NCI-H345 treated with DMSO at 0.1 percent for 48 hours (cell line): Measurements from ENCODE around the gene PSMB11.
"Not testable (repeated sequence)": the region's sequence is repeated elsewhere in the genome, so short reads cannot be mapped to it uniquely, and the experiment has no call there.

Source experiments
- DNase-seq: peaks from one replicate; lab custom pipeline; 2025; ENCODE audit not compliant: unreplicated experiment; lab: John Stamatoyannopoulos, UW

Gene PSMB11

DNA sequence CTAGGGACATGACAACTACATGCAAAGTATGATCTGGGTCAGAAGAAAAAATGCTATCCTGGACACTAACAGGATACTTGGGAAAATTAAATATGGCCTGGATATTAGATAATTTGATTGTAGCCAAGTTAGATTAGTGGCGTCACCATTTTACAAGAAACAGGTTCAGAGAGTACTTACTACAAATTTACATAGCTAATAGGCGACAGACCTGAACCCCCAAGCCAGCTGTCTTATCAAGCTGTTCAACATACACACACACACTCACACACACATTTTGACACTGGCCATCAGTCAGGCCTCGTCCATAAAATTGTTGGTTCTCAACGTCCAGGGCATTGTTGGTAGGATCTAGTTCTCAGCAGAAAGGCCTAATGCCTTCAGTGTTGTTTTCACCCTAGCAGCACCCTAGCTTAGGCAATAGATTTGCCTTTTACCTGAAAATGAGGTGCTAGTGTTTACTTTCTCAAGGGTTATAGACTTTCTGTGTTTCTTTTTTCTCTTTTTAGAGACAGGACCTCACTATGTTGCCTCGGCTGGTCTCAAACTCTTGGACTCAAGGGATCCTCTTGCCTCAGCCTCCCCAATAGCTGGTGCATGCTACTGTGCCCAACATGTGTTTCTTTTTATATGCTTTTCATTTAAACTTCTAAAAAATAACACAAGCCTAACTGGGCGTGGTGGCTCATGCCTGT is 28.8 kb upstream of the PSMB11 start:
- DNase-seq: no peak

DNA sequence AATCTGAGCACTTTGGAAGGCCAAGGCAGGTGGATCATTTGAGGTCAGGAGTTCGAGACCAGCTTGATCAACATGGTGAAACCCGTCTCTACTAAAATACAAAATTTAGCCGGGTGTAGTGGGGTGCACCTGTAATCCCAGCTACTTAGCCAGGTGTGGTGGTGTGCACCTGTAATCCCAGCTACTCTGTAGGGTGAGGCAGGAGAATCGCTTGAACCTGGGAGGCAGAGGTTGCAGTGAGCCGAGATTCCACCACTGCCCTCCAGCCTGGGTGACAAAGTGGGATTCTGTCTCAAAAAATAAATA is 28.3 kb upstream of the PSMB11 start:
- not testable (repeated sequence) for DNase-seq

DNA sequence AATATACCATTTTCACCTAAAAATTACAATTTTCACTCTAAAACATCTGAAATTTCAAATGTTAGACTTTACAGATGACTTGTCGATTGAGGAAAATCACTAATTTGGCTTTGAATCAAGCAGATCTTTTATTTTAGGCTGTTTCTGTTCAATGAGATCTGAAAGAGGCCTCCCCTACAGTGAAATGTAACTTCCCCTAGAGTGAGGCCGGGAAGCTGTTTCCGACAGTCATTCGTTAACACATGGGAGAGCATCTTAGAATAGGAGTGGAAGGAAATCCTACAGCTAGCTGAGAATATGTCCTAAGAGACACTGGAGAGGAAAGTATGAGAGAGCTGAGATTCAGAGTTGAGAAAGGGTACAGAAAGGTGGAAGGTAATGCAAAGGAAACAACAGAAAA is 26.4 kb upstream of the PSMB11 start:
- no peak for DNase-seq

DNA sequence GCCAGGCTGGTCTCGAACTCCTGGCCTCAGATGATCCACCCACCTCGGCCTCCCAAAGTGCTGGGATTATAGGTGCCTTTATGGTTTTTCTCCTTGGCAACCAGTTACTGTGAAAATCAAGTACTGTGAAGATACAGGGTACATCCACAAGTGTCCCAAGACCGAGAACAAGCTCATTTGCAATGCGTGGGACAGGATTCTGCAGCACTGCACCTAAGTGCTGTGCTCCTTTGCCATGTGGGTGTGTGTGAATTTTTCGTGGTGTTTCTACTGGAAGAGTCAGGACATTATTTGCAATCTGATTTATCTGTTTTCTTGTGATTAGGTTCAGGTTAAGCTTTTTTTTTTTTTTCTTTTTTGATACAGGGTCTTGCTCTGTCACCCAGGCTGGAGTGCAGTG is 24.9 kb upstream of the PSMB11 start:
- no peak for DNase-seq

DNA sequence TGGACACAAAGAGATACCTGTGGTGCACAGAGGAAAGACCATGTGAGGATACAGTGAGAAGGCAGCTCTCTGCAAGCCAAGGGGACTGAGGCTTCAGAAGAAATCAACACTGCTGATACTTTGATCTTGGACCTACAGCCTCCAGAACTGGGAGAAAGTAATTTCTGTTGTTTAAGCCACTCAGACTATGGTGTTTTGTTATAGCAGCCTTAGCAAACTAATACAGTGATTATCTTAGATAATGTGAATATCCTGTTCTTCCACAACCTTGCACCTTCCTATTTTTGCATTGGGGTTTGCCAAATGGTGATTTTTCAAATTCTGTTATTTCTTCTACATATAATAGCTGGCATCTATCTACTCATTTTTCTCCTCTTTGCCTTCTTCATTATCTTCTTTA is 23.9 kb upstream of the PSMB11 start:
- DNase-seq: no peak

DNA sequence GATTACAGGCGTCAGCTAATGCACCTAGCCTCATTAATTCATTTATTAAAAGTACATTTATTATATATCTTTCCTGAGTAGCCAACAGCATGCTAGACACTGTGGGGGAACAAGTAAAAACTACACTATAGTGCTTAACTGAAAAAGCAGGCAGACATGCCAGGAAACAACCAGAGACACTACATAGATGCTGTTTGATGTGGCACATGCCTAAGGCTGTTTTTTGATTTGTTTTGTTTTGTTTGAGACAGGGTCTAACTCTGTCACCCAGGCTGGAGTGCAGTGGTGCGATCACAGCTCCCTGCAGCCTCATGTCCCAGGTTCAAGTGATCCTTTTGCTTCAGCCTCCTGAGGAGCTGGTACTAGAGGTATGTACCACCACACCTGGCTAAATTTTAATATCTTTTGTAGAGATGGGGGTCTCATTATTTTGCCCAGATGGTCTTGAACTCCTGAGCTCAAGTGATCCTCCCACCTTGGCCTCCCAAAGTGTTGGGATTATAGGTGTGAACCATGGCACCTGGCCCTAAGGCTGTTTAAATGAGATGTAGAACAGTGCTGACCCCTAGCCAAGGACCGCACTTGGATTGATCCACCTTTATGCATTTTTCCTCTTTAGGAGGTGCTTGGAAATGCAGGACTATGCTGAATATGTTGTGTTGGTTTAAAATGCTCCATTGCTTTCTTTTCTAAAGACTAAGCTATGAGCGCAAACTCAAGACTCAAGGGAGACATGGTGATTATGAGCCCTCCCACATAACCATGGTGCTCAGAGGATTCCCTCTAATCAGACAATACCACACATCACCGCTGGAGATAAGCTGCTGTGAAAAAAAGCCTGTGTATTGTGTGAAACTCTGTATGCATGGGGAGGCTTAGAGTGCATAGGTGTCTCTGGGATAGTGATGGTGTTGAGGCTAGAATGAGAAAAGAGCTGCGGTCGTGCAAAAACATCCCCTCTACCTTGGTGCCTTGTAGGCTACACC is 21.6 kb upstream of the PSMB11 start:
- no peak for DNase-seq

DNA sequence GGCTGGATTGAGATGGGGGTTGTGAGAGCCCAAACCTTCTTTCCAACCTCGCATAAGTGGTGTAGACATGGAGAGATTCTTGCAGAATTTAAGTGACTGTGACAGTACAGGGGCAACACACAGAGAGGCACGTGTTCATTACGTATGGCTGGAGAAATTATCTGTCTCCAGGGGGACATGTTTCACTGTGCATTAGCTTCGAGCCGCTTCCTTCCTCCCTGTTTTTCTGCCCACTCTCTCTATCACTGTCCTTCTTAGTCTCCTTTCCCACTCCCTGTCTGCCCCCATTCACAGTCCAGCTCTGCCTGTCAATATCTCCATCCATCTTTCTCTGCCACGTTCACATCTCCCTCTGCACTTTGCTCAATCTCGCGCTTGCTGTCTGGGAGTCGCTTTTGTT is 20.6 kb upstream of the PSMB11 start:
- DNase-seq: no peak

DNA sequence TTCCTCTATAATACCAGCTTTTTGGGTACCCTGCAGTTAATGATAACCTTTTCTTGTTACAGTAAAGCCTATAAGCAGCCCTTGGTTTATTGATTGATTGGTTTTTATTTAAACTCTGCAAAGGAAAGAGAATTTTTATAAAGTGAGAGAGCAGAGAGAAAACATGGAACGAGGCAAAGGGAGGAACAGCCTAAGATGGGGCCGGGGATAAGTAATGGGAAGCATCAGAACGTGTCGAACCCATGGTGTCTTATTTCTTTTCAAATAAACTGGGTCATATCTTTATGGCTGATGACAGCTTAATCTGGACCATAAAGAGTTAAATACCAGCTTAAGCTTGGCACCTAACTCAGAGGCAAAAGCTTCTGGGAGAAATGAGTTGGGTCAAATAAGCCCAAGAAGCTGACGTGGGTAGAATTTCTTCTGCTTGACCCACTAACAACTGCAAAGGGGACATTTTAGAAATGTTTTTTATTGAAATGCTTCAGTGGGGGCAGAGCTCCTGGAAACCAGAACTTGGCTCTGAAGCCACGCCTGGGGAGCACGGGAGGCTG is 20.0 kb upstream of the PSMB11 start:
- DNase-seq: no peak

DNA sequence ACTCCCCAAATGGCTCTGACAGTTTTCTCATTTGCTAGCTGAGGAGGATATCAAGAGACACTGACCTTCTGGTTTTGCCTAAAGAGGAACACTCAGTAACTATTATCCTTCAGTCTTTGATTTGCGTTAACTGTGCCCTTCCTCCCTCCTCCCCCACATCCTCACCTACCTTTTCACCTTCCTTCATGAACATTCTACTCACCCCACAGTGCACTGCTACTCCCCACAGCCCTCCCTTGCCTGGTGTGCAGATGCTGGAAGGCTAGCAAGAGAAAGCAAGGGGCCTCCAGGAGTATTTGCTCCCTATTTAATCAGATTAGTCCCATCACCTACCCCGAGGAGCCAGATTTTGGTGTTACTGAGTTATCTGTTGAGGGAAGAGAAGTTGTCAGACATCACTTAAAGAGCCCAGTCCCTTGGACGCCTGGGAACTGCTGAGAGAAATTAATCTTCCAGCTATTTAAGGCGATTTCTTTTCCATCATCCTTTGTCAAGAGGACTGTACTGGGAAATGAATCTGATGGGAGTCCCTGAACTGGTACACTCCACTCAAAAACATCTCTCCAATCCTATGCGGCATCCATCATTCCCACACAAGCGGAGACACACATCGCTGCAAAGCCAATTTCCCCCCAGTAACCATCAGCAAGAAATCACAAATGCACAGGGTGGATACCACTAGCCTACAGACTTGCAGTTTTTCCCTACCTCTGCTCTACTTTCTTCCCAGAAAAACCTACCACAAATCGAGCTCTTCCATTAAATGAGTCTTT is 18.8 kb upstream of the PSMB11 start:
- DNase-seq: no peak

DNA sequence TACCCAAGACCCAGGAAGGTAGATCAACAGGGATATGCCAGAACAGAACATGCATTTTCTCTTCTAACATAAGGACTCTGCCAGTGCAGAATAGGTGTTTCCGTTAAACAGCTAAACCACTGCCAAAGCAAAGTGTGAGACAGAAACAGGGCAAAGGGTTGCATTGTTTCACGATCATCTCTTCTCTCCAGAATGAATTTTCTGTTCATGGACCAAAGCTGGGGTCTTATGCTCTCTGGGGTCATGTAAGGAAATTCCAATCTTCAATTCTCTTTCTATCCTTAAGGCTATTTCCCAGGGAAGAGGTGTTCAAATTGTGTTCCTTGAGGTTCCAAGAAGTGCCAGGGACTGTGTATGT is 18.2 kb upstream of the PSMB11 start:
- no peak for DNase-seq

DNA sequence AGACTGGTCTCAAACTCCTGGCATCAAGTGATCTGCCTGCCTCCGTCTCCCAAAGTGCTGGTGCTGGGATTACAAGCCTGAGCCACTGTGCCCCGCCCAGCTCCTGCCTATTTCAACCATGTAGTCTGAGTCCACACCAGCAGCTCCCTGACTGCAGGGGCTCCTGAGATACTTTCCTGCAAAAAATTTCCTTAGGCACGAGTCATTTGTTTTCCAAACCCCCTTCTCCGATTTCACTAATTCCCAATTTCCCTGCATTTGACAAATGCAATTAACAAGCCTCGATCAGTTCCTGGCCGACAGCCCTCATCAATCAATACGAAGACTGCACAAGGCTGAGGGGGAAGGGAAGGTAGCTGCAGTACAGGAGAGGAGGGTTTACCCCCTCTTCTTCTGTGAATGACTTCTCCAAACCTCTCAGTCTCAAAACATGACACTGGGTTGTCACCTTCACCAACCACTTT is 17.4 kb upstream of the PSMB11 start:
- DNase-seq: no peak

DNA sequence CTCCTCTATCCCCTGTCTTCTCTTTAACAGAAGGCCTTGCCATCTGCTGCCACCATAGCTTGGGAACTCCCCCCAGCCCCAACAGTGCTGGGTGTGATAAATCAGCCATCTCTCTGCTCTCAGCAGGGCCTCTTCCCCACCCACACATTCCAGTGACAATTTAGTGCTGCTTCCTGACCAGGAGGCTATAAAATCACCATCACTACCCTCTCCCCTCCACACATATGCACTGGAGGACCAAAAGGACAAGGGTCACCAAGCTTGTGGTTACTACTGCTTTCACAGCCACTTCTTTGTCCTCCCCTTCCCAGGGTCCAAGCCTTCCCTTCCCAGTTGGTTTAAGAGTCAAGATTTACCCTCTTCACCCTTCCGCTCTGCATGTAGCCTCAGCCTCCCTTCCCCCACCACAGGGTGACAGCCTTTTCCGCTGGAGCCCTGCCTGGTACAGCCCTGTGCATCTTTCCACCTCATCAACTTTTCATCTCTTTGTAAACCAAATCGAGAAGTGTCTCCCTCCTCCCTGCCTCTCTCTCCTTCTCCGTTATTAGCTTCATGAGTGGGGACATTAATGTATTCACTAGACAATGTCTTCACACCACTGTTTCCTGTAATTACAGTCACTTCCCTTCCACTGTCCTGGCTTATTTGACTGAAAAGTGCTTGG is 16.7 kb upstream of the PSMB11 start:
- DNase-seq: no peak

DNA sequence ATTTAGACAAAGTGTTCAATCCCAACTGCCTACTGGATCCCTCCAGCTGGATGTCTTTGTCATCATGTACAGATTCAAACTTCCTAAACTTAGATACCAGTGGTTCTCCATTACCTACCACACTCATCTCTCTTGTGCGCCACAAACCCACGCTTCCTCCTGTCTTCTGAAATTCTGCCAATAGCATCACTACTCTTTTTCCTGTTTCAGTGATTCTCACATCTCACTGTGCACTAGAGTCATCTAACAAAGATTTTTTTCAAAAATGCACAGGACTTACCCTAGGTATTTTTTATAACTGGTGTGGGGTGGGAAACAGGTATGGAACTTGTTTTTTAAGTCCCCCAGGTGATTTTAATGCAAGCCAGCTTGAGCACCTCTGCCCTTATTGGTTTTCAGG is 13.2 kb upstream of the PSMB11 start:
- no peak for DNase-seq

DNA sequence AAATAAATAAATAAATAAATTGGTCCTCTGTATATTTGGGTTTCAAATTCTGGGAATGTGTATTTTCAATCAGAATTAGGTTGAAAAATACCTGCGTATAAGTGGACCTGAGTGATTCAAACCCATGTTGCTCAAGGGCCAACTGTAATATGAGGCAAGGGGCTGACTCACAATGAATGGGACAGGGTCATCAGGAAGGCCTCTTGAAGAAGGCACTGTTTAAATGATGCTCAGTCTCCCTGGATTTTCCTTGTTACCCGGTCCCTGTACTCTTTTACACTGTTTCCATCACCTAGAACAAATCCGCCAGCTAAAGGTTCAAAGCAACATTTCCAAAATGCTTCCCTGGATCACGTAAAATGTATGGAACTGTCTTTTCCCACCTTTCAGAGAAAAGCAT is 11.1 kb upstream of the PSMB11 start:
- DNase-seq: no peak

DNA sequence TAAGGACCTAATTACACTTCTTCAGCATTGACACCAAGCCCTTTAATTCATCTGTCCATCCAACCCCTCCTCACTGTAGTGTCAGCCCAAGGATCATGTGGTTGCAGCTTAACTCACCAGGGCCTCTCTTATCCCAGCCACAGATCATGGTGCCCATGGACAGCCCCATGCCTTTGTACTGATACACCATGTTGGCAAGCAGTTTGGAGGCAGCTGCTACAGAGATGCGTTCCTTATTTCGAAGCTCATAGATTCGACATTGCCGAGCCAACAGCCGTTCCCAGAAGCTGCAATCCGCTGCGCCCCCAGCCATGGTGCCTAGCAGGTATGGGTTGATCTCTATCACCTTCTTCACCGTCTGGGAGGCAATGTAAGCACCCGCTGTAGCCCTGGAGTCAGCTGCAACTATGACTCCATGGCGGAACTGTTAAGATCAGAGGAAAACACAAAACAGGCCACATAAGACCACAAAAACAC is 8.7 kb upstream of the PSMB11 start:
- DNase-seq: no peak

DNA sequence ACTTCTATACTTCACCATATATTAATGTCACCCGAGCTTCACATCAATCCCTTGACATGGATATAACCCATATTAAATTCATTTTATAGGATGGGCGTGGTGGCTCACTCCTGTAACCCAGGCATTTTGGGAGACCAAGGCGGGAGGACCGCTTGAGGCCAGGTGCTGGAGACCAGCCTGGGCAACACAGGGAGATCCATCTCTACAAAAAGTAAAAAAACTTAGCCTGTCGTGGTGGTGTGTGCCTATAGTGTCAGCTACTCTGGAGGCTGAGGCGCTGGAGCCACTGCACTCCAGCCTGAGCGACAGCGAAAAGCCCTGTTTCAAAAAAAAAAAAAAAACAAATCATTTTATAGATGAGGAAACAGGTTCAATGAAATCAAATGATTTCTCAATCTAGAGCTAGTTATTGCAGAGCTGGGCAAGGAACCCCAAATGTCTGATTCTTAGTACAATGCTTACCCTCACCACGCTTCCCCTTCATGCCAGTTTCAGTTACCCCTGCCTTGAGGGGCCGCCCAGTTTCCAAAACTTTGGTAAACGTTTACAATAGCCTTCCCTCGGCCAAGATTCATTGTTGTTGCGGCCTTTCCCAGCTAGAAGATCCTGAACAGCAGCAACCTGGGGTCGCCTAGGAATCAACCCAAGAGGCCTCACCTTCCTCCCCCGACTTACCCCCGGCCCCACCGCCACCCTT is 8.1 kb upstream of the PSMB11 start:
- DNase-seq: no peak

DNA sequence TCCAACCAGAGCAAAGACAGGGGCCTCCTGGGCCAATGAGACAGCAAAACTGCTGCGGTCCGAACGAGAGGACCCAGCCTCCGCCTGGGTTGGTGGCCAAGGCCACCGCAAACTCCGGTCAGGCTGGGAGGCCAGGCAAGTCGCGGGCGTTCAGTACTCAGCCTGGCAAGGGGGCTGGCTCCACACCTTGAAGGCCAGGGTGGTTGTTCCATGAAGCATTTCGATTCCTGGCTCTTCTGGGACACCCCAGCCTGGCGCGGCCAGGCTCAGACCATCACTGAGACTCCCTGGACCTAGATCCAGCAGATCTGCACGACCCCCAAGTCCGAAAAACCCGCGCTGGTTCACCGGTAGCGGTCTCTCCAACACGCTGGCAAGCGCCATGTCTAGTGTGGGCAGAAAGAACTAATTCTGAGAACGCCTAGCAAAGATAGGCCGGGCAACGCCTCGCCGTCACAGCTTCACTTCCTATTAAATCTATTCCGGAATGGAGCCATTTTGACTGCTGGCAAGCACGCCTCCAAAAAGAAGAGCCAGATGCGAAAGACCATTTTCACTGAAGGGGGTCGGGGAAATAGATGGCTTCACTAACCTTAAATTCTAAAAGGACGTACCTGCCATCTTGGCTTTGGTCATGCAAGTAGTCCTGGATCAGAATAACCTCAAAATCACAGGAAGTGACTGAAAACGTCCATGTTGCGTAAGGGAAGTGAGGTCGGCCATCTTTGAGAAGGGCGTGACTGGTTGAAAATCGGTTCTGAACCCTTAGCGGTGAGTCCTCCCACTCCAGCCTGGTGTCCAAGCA is 7.3 kb upstream of the PSMB11 start, which contains the start of gene PSMB5:
TSS of gene PSMB5 (minus strand) at position 403 of the 805 bp plus-strand sequence. CDS start at position 384, 19 bp downstream.
- no peak for DNase-seq

DNA sequence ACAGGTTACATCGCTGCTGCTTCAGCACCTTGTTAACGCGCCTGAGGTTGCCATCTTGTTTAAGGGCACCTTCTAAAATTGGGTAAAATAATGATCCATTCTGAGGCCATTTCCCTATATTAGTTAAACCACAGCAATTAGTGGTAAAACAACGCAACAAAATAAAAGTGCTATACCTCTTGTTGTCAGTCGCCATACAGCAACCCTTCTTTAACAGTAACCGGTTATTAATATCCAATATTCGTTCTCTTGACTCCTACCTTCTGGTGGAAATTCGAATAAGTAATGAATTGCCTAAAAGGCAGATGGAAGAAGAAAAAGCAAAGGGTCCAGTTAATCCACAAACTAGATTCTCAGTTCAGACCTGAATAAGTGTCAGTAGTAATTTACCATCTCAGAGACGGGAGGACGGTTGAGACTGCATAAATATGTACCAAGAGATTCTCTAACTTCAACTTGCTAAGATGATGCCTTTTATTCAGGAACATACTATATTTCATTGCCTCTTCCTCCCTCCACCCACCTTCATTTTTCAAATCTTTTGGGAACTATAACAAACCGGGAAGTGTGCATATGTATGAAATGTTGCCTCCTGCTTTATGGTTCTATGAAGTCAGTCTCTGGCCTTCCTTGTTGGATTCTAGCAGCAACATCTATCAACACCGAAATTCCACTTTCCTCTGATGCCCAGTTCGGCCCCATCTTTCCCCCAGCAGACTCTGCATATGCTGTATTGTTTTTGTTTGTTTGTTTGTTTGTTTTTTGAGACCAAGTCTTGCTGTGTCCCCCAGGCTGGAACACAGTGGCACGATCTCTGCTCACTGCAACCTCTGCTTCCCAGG is 6.5 kb upstream of the PSMB11 start:
- no peak for DNase-seq
